Mesendoderm (in vitro differentiated cells): Measurements from ENCODE around the gene SHLD1.
"Not testable (repeated sequence)": the region's sequence is repeated elsewhere in the genome, so short reads cannot be mapped to it uniquely, and the experiment has no call there.

Source experiments
- DNase-seq: peaks from one replicate; pipeline ENCODE4 v3.0.0; 2013
- H2AK5ac ChIP-seq: 2 replicates; pipeline ENCODE4 v1.6.1; 2013; ENCODE audit warnings: low read length, inconsistent platforms
- H2BK120ac ChIP-seq: 2 replicates; pipeline ENCODE4 v1.6.1; 2013; ENCODE audit warnings: low read depth, mild to moderate bottlenecking, low read length, moderate library complexity, mixed read lengths
- H2BK15ac ChIP-seq: replicated peaks from 2 replicates; pipeline ENCODE4 v1.6.1; 2013; ENCODE audit warnings: low read depth, mild to moderate bottlenecking, moderate library complexity
- H2BK5ac ChIP-seq: 2 replicates; pipeline ENCODE4 v1.6.1; 2013; ENCODE audit warnings: low read length, inconsistent platforms
- H3K18ac ChIP-seq: 2 replicates; pipeline ENCODE4 v1.6.1; 2013; ENCODE audit warnings: mild to moderate bottlenecking, low read length, mixed read lengths
- H3K23ac ChIP-seq: one replicate; pipeline ENCODE4 v1.6.1; 2013; ENCODE audit warnings: low read length
- H3K27ac ChIP-seq: 2 replicates; pipeline ENCODE4 v1.5.1; 2013; ENCODE audit warnings: low read depth, mild to moderate bottlenecking, inconsistent platforms, low read length, moderate library complexity
- H3K27me3 ChIP-seq: 2 replicates; pipeline ENCODE4 v1.6.1; 2013; ENCODE audit warnings: low read length, control low read depth, mild to moderate bottlenecking, inconsistent platforms; ENCODE audit not compliant: insufficient read depth, poor library complexity
- H3K36me3 ChIP-seq: 2 replicates; pipeline ENCODE4 v1.6.1; 2013; ENCODE audit warnings: low read length, inconsistent platforms; ENCODE audit not compliant: control insufficient read depth, insufficient read depth
- H3K4ac ChIP-seq: one replicate; pipeline ENCODE4 v1.6.1; 2013; ENCODE audit warnings: low read depth, mild to moderate bottlenecking, low read length, moderate library complexity
- H3K4me1 ChIP-seq: 2 replicates; pipeline ENCODE4 v1.6.1; 2013; ENCODE audit warnings: low read depth, low read length, inconsistent platforms; ENCODE audit not compliant: control insufficient read depth
- H3K4me2 ChIP-seq: 2 replicates; pipeline ENCODE4 v1.6.1; 2013; ENCODE audit warnings: low read length
- H3K4me3 ChIP-seq: 2 replicates; pipeline ENCODE4 v1.5.1; 2013; ENCODE audit warnings: mild to moderate bottlenecking, low read length
- H3K56ac ChIP-seq: one replicate; pipeline ENCODE4 v1.6.1; 2013; ENCODE audit warnings: low read length
- H3K79me1 ChIP-seq: 2 replicates; pipeline ENCODE4 v1.6.1; 2013; ENCODE audit warnings: low read length, inconsistent platforms
- H3K79me2 ChIP-seq: 2 replicates; pipeline ENCODE4 v1.6.1; 2013; ENCODE audit warnings: mild to moderate bottlenecking, low read length; ENCODE audit not compliant: control insufficient read depth, insufficient read depth
- H3K9ac ChIP-seq: 2 replicates; pipeline ENCODE4 v1.6.1; 2013; ENCODE audit warnings: low read length, inconsistent platforms
- H4K5ac ChIP-seq: one replicate; pipeline ENCODE4 v1.6.1; 2013; ENCODE audit warnings: low read length
- H4K8ac ChIP-seq: one replicate; pipeline ENCODE4 v1.6.1; 2013; ENCODE audit warnings: low read depth, mild to moderate bottlenecking, control low read depth, low read length, moderate library complexity
- WGBS: extraction: QIAGEN DNeasy Blood & Tissue Kit; methylation state at CpG from one replicate; pipeline ENCODE4 v1.1.7; 2013; ENCODE audit warnings: low lambda C conversion rate, missing lambda C conversion rate; ENCODE audit not compliant: insufficient coverage; ENCODE audit errors: extremely low coverage; 5-methylcytosine and 5-hydroxymethylcytosine counted together

The SHLD1 gene

GRCh38 chr20:5737966-5738365 is 12.2 kb upstream of the SHLD1 start:
- Histone ChIP-seq H3K9ac (no peak overlapping the region), H2AK5ac (no peak overlapping the region), H2BK5ac (no peak overlapping the region), H4K8ac (no peak overlapping the region), H3K56ac (no peak overlapping the region), H3K4me3 (no peak overlapping the region), H3K4me2 (no peak overlapping the region), H3K79me1 (no peaks in the 10 kb centered on the region), H4K5ac (no peak overlapping the region), H3K23ac (no peak overlapping the region), H3K36me3 (no peaks in the 10 kb centered on the region), H3K27ac (no peak overlapping the region), H2BK120ac (no peak overlapping the region), H3K4ac (no peak overlapping the region), H3K27me3 (no peaks in the 10 kb centered on the region), H3K79me2 (no peaks in the 10 kb centered on the region), H2BK15ac (no peak overlapping the region), H3K4me1 (no peaks in the 10 kb centered on the region), H3K18ac (no peak overlapping the region)
- no CpG with 5 or more reads among the region's 3 CpGs for WGBS
- DNase-seq = no peak

- H3K23ac ChIP-seq, H3K56ac ChIP-seq, H3K4me3 ChIP-seq, H2BK5ac ChIP-seq, H2BK120ac ChIP-seq, H3K4me2 ChIP-seq, H2AK5ac ChIP-seq, H3K9ac ChIP-seq, H3K79me1 ChIP-seq, H2BK15ac ChIP-seq, H3K4me1 ChIP-seq, H4K5ac ChIP-seq, DNase-seq, H3K4ac ChIP-seq, H3K36me3 ChIP-seq, H3K79me2 ChIP-seq, H4K8ac ChIP-seq, H3K27ac ChIP-seq, H3K27me3 ChIP-seq, H3K18ac ChIP-seq: not testable (repeated sequence)
- WGBS = no CpG with 5 or more reads among the region's 5 CpGs
Observed at GRCh38 chr20:5740643-5741042, 9.6 kb upstream of the SHLD1 start.

GRCh38 chr20:5741089-5741488 is 9.1 kb upstream of the SHLD1 start:
- no peak overlapping the region for H2AK5ac ChIP-seq
- no peaks in the 10 kb centered on the region for H3K79me1 ChIP-seq
- no peak overlapping the region for H3K9ac ChIP-seq
- no peak overlapping the region for H2BK5ac ChIP-seq
- no peak overlapping the region for H3K4me3 ChIP-seq
- H4K8ac ChIP-seq = no peak overlapping the region
- H3K4me1 ChIP-seq = no peaks in the 10 kb centered on the region
- no peaks in the 10 kb centered on the region for H3K79me2 ChIP-seq
- H3K56ac ChIP-seq = no peak overlapping the region
- H3K36me3 ChIP-seq = no peaks in the 10 kb centered on the region
- no peak overlapping the region for H2BK15ac ChIP-seq
- H3K27ac ChIP-seq = no peak overlapping the region
- no peak overlapping the region for H4K5ac ChIP-seq
- no peak overlapping the region for H2BK120ac ChIP-seq
- no peak overlapping the region for H3K23ac ChIP-seq
- no peak overlapping the region for H3K4ac ChIP-seq
- no peak overlapping the region for H3K4me2 ChIP-seq
- H3K18ac ChIP-seq = no peak overlapping the region
- no peaks in the 10 kb centered on the region for H3K27me3 ChIP-seq
- no peak for DNase-seq
- no CpG with 5 or more reads among the region's 2 CpGs for WGBS

- H4K8ac ChIP-seq = no peak overlapping the region
- no peak overlapping the region for H3K23ac ChIP-seq
- no peak overlapping the region for H3K9ac ChIP-seq
- no CpG with 5 or more reads among the region's 2 CpGs for WGBS
- no peak overlapping the region for H3K18ac ChIP-seq
- H3K4me1 ChIP-seq = no peaks in the 10 kb centered on the region
- no peak overlapping the region for H3K4ac ChIP-seq
- H3K27me3 ChIP-seq = no peaks in the 10 kb centered on the region
- no peak overlapping the region for H3K27ac ChIP-seq
- H3K79me1 ChIP-seq = no peaks in the 10 kb centered on the region
- H3K4me2 ChIP-seq = no peak overlapping the region
- no peak for DNase-seq
- no peak overlapping the region for H3K56ac ChIP-seq
- no peak overlapping the region for H2BK120ac ChIP-seq
- no peaks in the 10 kb centered on the region for H3K79me2 ChIP-seq
- no peak overlapping the region for H2BK15ac ChIP-seq
- no peak overlapping the region for H2BK5ac ChIP-seq
- no peak overlapping the region for H4K5ac ChIP-seq
- H3K4me3 ChIP-seq = no peak overlapping the region
- no peak overlapping the region for H2AK5ac ChIP-seq
- no peaks in the 10 kb centered on the region for H3K36me3 ChIP-seq
Observed at GRCh38 chr20:5742041-5742440, 8.2 kb upstream of the SHLD1 start.

GRCh38 chr20:5745416-5746030 is 4.7 kb upstream of the SHLD1 start:
- H3K79me2 ChIP-seq = no peaks in the 10 kb centered on the region
- no peak overlapping the region for H2BK15ac ChIP-seq
- no peaks in the 10 kb centered on the region for H3K36me3 ChIP-seq
- H3K23ac ChIP-seq = no peak overlapping the region
- no peak overlapping the region for H4K8ac ChIP-seq
- no peak overlapping the region for H3K4me3 ChIP-seq
- H3K9ac ChIP-seq = no peak overlapping the region
- WGBS = no CpG with 5 or more reads among the region's 8 CpGs
- no peak for DNase-seq
- no peak overlapping the region for H3K4me2 ChIP-seq
- no peaks in the 10 kb centered on the region for H3K4me1 ChIP-seq
- no peaks in the 10 kb centered on the region for H3K27me3 ChIP-seq
- H4K5ac ChIP-seq = no peak overlapping the region
- H2AK5ac ChIP-seq = no peak overlapping the region
- no peak overlapping the region for H2BK5ac ChIP-seq
- H3K27ac ChIP-seq = no peak overlapping the region
- H3K56ac ChIP-seq = no peak overlapping the region
- no peak overlapping the region for H3K4ac ChIP-seq
- no peaks in the 10 kb centered on the region for H3K79me1 ChIP-seq
- H3K18ac ChIP-seq = no peak overlapping the region
- no peak overlapping the region for H2BK120ac ChIP-seq

GRCh38 chr20:5746064-5746463 is 4.1 kb upstream of the SHLD1 start:
- no peak overlapping the region for H3K18ac ChIP-seq
- no peak overlapping the region for H3K56ac ChIP-seq
- no peaks in the 10 kb centered on the region for H3K79me1 ChIP-seq
- no peak overlapping the region for H4K5ac ChIP-seq
- H3K4me1 ChIP-seq = no peaks in the 10 kb centered on the region
- no CpG with 5 or more reads among the region's 1 CpG for WGBS
- H3K4me2 ChIP-seq = no peak overlapping the region
- no peak overlapping the region for H3K9ac ChIP-seq
- H3K36me3 ChIP-seq = no peaks in the 10 kb centered on the region
- H2AK5ac ChIP-seq = no peak overlapping the region
- H2BK5ac ChIP-seq = no peak overlapping the region
- H2BK120ac ChIP-seq = no peak overlapping the region
- no peak overlapping the region for H3K23ac ChIP-seq
- no peaks in the 10 kb centered on the region for H3K27me3 ChIP-seq
- H4K8ac ChIP-seq = no peak overlapping the region
- H3K4ac ChIP-seq = no peak overlapping the region
- no peak overlapping the region for H3K27ac ChIP-seq
- H3K79me2 ChIP-seq = no peaks in the 10 kb centered on the region
- no peak overlapping the region for H2BK15ac ChIP-seq
- DNase-seq = no peak
- H3K4me3 ChIP-seq = no peak overlapping the region
